HL-60 (cell line): ENCODE results near the gene DMBT1.

Experiments
- DNase-seq, 2 experiments: peaks; one replicate each; pipeline ENCODE4 v3.0.0-alpha.2; 2010 to 2020; ENCODE audit warnings: low read depth in 1 of 2, low spot score in 1 of 2
- H3K27ac ChIP-seq: fragments of 250-450 bp; sonication (Bioruptor Pico); replicated peaks from 2 replicates; pipeline ENCODE4 v1.5.1; 2020; ENCODE audit warnings: mild to moderate bottlenecking, moderate library complexity
- H3K27me3 ChIP-seq: fragments of 250-450 bp; sonication (Bioruptor Pico); 2 replicates; pipeline ENCODE4 v1.5.1; 2021; ENCODE audit warnings: mild to moderate bottlenecking, moderate library complexity; ENCODE audit not compliant: insufficient read depth, poor library complexity, severe bottlenecking
- H3K4me3 ChIP-seq: replicated peaks from 2 replicates; pipeline ENCODE4 v1.5.1; 2011; ENCODE audit warnings: mild to moderate bottlenecking, control low read depth, low read length; ENCODE audit not compliant: insufficient read depth
- GABPA ChIP-seq: IDR thresholded peaks from 2 replicates; pipeline ENCODE4 v1.6.1; 2012; ENCODE audit warnings: low read depth
- POLR2AphosphoS5 ChIP-seq: IDR thresholded peaks from 2 replicates; pipeline ENCODE4 v1.6.1; 2012; ENCODE audit warnings: low read depth
- REST ChIP-seq: IDR thresholded peaks from 2 replicates; pipeline ENCODE4 v1.6.1; 2012; ENCODE audit warnings: low read depth; ENCODE audit not compliant: insufficient replicate concordance
- SPI1 ChIP-seq: IDR thresholded peaks from 2 replicates; pipeline ENCODE4 v1.6.1; 2012; ENCODE audit warnings: low read depth, mild to moderate bottlenecking, borderline replicate concordance
- TF ChIP-seq, protein P1 (sequence below): IDR thresholded peaks from one replicate; pipeline ENCODE4 v1.5.1; 2011; ENCODE audit warnings: low read length, control low read depth, inconsistent platforms; ENCODE audit not compliant: insufficient read depth

Gene DMBT1

DNA sequence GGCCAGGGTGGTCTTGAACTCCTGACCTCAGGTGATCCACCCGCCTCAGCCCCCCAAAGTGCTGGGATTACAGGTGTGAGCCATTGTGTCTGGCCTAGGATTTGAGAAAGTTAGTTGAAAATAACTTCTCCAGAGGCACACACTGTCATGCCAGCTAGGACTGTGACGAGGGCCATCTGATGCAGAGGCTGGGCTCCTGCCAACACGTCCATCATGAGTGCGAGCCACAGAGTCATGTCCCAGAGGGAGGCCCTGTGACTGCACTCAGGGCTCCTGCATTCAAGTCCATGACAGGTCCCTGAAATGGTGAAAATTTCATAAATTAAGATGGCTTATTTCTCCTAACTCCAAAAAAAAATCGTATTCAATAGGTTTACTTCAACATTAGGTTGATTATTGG is 122.0 kb downstream of the DMBT1 start:
- Histone ChIP-seq H3K4me3 (no peak overlapping the region), H3K27ac (no peak overlapping the region), H3K27me3 (no peaks in the 10 kb centered on the region)
- DNase-seq, result no peak
- TF ChIP-seq, protein P1, sequence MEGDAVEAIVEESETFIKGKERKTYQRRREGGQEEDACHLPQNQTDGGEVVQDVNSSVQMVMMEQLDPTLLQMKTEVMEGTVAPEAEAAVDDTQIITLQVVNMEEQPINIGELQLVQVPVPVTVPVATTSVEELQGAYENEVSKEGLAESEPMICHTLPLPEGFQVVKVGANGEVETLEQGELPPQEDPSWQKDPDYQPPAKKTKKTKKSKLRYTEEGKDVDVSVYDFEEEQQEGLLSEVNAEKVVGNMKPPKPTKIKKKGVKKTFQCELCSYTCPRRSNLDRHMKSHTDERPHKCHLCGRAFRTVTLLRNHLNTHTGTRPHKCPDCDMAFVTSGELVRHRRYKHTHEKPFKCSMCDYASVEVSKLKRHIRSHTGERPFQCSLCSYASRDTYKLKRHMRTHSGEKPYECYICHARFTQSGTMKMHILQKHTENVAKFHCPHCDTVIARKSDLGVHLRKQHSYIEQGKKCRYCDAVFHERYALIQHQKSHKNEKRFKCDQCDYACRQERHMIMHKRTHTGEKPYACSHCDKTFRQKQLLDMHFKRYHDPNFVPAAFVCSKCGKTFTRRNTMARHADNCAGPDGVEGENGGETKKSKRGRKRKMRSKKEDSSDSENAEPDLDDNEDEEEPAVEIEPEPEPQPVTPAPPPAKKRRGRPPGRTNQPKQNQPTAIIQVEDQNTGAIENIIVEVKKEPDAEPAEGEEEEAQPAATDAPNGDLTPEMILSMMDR, result no peak
- TF ChIP-seq GABPA (no peak), REST (no peak), SPI1 (no peak), POLR2AphosphoS5 (no peak)

- no peak overlapping the region for H3K4me3 ChIP-seq
- H3K27me3 ChIP-seq, result no peaks in the 10 kb centered on the region
- no peak for DNase-seq
- TF ChIP-seq, protein P1, result no peak
- TF ChIP-seq SPI1, result no peak
- TF ChIP-seq POLR2AphosphoS5, result no peak
- TF ChIP-seq REST, result no peak
- TF ChIP-seq GABPA, result no peak
- H3K27ac ChIP-seq, result no peak overlapping the region
These were observed 127.9 kb downstream of the DMBT1 start for GRCh38 chr10:122688293-122688989.

DNA sequence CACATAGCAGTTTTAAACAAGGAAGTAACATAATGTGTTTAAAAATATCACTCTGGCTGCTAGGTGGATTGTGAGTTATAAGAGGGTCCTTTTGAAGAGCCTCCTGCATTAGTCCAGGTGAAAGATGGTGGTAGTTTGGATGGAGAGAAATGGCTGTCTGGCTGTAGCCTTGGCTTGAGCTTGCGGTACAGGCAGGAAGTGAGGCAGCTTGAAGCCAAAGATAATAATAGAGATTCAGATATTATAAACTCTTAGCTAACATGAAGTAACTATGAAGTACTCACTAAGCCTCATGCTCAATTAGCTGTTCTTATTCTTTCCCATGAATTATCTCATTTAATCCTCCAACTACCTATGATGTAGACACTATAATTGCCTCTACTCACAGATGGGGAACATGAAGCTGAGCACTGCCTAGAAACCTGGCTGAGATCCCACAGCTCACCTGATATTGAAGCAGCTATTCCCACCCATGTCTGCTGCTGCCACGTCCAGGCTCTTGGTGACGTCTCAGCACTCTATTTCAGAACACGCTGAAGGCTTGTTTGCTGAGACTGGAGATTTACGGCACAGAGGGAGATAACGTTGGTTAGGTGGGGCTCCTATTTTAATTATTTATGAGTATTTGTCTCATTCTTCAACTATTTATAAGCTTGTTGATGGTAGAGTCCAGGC is 128.7 kb downstream of the DMBT1 start:
- Histone ChIP-seq H3K27ac (no peak overlapping the region), H3K27me3 (no peaks in the 10 kb centered on the region), H3K4me3 (no peak overlapping the region)
- no peak for DNase-seq
- TF ChIP-seq POLR2AphosphoS5 (no peak), REST (no peak), SPI1 (no peak), GABPA (no peak)
- TF ChIP-seq, protein P1, result no peak
